AG04450 (cell line): Measurements from ENCODE around the gene TNFRSF14. TPM values are rescaled to one million over a fixed set of nuclear protein-coding genes. Genes with fewer than 3 reads are reported as not detected.

Experiments used
- CTCF ChIA-PET: fragments of 300-600, 350-600 bp; formaldehyde crosslinking; extraction: SDS; loops from one replicate; lab custom pipeline; 2022; ENCODE audit warnings: antibody characterized with exemption, inconsistent platforms; lab: Charles Lee
- POLR2A ChIA-PET: fragments of 350-600 bp; formaldehyde crosslinking; extraction: SDS; loops from one replicate; lab custom pipeline; 2021; ENCODE audit warnings: antibody characterized with exemption, inconsistent platforms; lab: Yijun Ruan, JAX
- DNase-seq: peaks from one replicate; pipeline ENCODE4 v3.0.0-alpha.2; 2011; ENCODE audit warnings: low read depth, low spot score
- H3K27ac ChIP-seq: one replicate; pipeline ENCODE4 v1.5.1; 2012; ENCODE audit warnings: low read depth, low read length, control low read depth
- H3K27me3 ChIP-seq: one replicate; pipeline ENCODE4 v1.6.0; 2012; ENCODE audit warnings: low read length; ENCODE audit not compliant: control insufficient read depth, insufficient read depth
- H3K4me3 ChIP-seq: 2 replicates; pipeline ENCODE4 v1.5.1; 2011; ENCODE audit warnings: mild to moderate bottlenecking, low read depth, low read length, control low read depth
- H3K9me3 ChIP-seq: 2 replicates; pipeline ENCODE4 v1.5.1; 2012; ENCODE audit warnings: low read length; ENCODE audit not compliant: control insufficient read depth, insufficient read depth
- CTCF ChIP-seq: IDR thresholded peaks from 2 replicates; pipeline ENCODE4 v1.5.1; 2011; ENCODE audit warnings: low read depth, low read length, control low read depth, inconsistent platforms
- polyA plus RNA-seq: library from polyadenylated mRNA; depleted of rRNA; stranded (reverse); fragments of >200 nt; gene quantifications from 2 replicates; pipeline ENCODE4 v1.2.3, GENCODE V29; 2011; rRNA removed

The TNFRSF14 gene
- polyA plus RNA-seq, 1 experiment, result 5.4 TPM

GRCh38 chr1:2612591-2613365 lies 56.6 kb downstream of the TNFRSF14 start:
- H3K9me3 ChIP-seq, result peaks cover 3% of the 10 kb centered on the region; the same call in 1 of the 2 replicates
- ChIA-PET POLR2A (no interaction called here), CTCF (no interaction called here)
- H3K4me3 ChIP-seq, result no peak overlapping the region
- H3K27me3 ChIP-seq, result peaks cover 17% of the 10 kb centered on the region
- TF ChIP-seq CTCF, result no peak
- DNase-seq, result no peak
- no peak overlapping the region for H3K27ac ChIP-seq

Other genes starting within 250 kb of the TNFRSF14 start
- gene MORN1, start 164.8 kb upstream of the TNFRSF14 start, polyA plus RNA-seq, result 3.0 and 3.6 TPM in 2 replicates
- gene RER1, start 164.5 kb upstream of the TNFRSF14 start, polyA plus RNA-seq, result 312 and 324 TPM in 2 replicates
- 11.9 and 14.4 TPM in 2 replicates for gene PEX10, start 143.8 kb upstream of the TNFRSF14 start, polyA plus RNA-seq
- gene PLCH2, start 80.1 kb upstream of the TNFRSF14 start, polyA plus RNA-seq, result 0.05 and 0.06 TPM in 2 replicates
- 10.9 and 13.4 TPM in 2 replicates for gene PANK4, start 29.8 kb upstream of the TNFRSF14 start, polyA plus RNA-seq
- not detected in 2 replicates for gene HES5, start 26.1 kb upstream of the TNFRSF14 start, polyA plus RNA-seq
- gene PRXL2B, start 30.4 kb downstream of the TNFRSF14 start, polyA plus RNA-seq, result 10.2 and 14.3 TPM in 2 replicates
- 0.10 and 0.21 TPM in 2 replicates for gene MMEL1, start 76.6 kb downstream of the TNFRSF14 start, polyA plus RNA-seq
- gene TTC34, start 245.3 kb downstream of the TNFRSF14 start, polyA plus RNA-seq, result 0.06 TPM in 2 replicates